Chondrocyte (in vitro differentiated cells): ENCODE data around the gene GLTPD2. TPM values are rescaled to one million over a fixed set of nuclear protein-coding genes. Genes with fewer than 3 reads are reported as not detected.

Experiments used
- DNase-seq: peaks from one replicate; pipeline ENCODE4 v3.0.0; 2021; ENCODE audit warnings: mixed read lengths, low spot score
- H3K27ac Mint-ChIP-seq: one replicate; pipeline ENCODE4 v1.8.0; 2021; ENCODE audit warnings: mild to moderate bottlenecking, moderate library complexity, mixed read lengths; ENCODE audit not compliant: unreplicated experiment
- H3K27me3 Mint-ChIP-seq: 2 replicates; pipeline ENCODE4 v1.8.0; 2021; ENCODE audit warnings: low read depth, mixed read lengths
- H3K36me3 Mint-ChIP-seq: 2 replicates; pipeline ENCODE4 v1.8.0; 2021; ENCODE audit warnings: low read depth, mixed read lengths
- H3K4me1 Mint-ChIP-seq: 2 replicates; pipeline ENCODE4 v1.8.0; 2021; ENCODE audit warnings: low read depth, mild to moderate bottlenecking, mixed read lengths
- H3K4me3 Mint-ChIP-seq: one replicate; pipeline ENCODE4 v1.8.0; 2021; ENCODE audit warnings: mild to moderate bottlenecking, moderate library complexity, mixed read lengths; ENCODE audit not compliant: unreplicated experiment
- H3K9me3 Mint-ChIP-seq: 2 replicates; pipeline ENCODE4 v1.8.0; 2021; ENCODE audit warnings: low read depth, mixed read lengths
- total RNA-seq: library from RNA; stranded (reverse); gene quantifications from 3 replicates; pipeline ENCODE4 v1.2.1, GENCODE V29; 2021
- TF ChIP-seq, protein P1 (sequence below): fragments of 200-600 bp; sonication (generic); IDR thresholded peaks from 2 replicates; pipeline ENCODE4 v1.5.0; 2021; ENCODE audit warnings: antibody characterized with exemption, mild to moderate bottlenecking, moderate library complexity

GLTPD2 gene
- total RNA-seq, 1 donor from 2014 or later: not detected

DNA sequence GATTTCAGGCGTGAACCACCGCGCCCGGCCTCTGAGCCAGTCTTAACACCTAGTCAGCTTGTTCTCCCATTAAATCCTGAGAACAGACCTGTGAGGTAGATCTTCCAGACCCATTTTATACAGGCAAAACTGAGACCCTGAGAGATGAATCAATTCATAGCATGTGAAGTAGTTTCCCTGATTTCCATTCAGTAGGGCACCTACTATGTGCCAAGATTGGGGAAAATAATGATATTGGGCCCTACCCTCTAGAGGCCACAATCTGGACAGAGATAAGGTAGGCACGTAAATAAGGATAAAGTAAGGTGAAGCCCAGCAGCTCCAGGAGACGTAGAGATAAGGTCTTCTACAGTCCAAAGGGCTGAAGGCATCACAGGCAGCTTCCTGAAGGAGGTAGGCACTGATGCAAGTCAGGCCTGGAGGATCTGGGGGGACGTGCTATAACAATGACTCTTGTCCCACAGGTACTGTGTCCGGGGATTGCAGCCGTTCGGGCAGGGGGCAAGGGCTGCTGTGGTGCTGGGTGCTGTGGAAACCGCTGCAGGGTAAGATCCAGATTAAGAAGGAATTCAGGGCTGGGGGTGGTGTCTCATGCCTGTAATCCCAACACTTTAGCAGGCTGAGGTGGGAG is 8.3 kb upstream of the GLTPD2 start:
- Mint-ChIP-seq H3K27me3 (peaks cover 17% of the 10 kb centered on the region), H3K27ac (no peak overlapping the region), H3K36me3 (no peaks in the 10 kb centered on the region), H3K4me3 (no peak overlapping the region), H3K9me3 (no peaks in the 10 kb centered on the region), H3K4me1 (no peaks in the 10 kb centered on the region)
- peak; percentile 68 for DNase-seq
- TF ChIP-seq, protein P1, sequence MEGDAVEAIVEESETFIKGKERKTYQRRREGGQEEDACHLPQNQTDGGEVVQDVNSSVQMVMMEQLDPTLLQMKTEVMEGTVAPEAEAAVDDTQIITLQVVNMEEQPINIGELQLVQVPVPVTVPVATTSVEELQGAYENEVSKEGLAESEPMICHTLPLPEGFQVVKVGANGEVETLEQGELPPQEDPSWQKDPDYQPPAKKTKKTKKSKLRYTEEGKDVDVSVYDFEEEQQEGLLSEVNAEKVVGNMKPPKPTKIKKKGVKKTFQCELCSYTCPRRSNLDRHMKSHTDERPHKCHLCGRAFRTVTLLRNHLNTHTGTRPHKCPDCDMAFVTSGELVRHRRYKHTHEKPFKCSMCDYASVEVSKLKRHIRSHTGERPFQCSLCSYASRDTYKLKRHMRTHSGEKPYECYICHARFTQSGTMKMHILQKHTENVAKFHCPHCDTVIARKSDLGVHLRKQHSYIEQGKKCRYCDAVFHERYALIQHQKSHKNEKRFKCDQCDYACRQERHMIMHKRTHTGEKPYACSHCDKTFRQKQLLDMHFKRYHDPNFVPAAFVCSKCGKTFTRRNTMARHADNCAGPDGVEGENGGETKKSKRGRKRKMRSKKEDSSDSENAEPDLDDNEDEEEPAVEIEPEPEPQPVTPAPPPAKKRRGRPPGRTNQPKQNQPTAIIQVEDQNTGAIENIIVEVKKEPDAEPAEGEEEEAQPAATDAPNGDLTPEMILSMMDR: no peak

DNA sequence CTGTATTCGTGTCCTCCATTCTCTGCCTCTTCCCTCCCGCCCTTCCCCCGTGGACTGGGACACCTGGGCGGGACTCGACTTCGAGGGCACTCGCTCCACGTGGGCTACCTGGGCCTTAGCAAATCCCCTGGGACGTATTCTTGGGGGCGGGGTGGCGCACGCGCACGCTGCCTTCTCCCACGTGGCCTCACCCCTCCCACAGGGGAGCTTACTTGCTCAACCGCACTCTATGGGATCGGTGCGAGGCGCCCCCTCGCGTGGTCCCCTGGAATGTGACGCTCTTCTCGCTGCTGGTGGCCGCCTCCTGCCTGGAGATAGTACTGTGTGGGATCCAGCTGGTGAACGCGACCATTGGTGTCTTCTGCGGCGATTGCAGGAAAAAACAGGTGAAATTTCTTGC is 6.1 kb upstream of the GLTPD2 start:
- peaks cover 17% of the 10 kb centered on the region for H3K27me3 Mint-ChIP-seq
- DNase-seq: no peak
- H3K4me3 Mint-ChIP-seq: no peak overlapping the region
- H3K36me3 Mint-ChIP-seq: no peaks in the 10 kb centered on the region
- TF ChIP-seq, protein P1: no peak
- no peaks in the 10 kb centered on the region for H3K4me1 Mint-ChIP-seq
- H3K27ac Mint-ChIP-seq: no peak overlapping the region
- no peaks in the 10 kb centered on the region for H3K9me3 Mint-ChIP-seq

DNA sequence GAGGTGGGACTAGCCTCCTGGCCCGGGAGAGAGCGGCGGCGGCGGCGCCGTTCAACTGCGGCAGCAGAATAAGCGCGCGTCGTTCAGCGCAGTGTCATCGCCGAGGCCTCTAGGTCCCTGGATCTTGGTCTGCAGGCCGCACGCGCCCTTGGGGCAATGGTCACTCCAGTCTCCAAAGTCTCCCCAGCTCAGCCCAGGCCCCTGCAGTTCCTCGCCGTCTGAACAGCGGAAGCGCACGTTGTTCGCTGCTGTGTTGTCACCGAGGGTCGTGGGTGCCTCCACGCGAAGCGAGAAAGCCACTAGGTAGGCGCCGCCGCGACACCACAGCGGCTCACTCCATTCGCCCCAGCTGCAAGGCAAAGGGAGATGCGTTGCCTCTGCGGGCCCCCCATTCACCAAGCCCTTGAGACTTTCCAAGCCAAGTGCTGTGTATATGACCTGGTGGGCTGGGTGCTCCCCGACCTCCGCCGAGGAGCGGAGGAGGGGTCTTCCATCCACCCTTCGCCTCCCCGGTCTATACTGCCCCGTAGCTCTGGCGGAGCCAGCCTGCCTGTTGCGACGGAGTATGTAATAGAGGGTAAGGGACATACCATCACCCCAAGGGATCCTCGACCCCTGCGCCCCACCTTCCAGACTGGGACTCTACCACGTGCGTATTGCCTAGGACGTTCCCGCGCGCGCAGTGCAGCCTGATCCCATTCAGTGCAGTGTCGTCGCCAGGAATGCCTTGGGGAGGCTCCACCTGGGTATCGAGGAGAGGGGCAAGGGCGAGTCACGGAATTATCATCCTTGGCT is 3.3 kb upstream of the GLTPD2 start:
- Mint-ChIP-seq H3K27me3 (peaks cover 8% of the 10 kb centered on the region), H3K27ac (no peak overlapping the region), H3K4me1 (peaks cover 15% of the 10 kb centered on the region), H3K4me3 (no peak overlapping the region), H3K9me3 (no peaks in the 10 kb centered on the region), H3K36me3 (no peaks in the 10 kb centered on the region)
- TF ChIP-seq, protein P1: no peak
- no peak for DNase-seq

DNA sequence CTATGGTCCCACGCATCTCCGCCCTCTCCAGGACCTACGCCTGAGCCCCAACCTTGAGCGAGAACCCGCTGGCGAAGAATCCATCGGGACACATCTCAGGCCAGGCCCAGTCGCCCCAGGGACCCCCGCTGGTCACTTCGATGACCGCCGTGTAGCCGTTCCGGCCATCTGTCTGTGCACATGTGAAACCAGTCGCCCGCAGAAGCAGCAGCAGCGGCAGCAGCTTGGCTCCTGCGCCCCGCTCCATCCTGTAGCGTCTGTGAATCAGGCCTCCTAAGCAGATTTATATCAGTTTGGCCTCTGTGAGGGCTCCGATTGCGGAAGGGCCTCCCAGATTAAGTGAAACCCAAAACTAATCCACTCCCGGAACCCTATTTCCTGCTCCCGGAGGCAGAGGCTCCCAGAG is 2.7 kb upstream of the GLTPD2 start, which contains the start of gene VMO1:
TSS of gene VMO1 (minus strand) at position 259 of the 406 bp plus-strand sequence. CDS start at position 247, 12 bp downstream.
- TF ChIP-seq, protein P1: no peak
- H3K27me3 Mint-ChIP-seq: peaks cover 6% of the 10 kb centered on the region
- no peaks in the 10 kb centered on the region for H3K36me3 Mint-ChIP-seq
- no peak within 1 kb of the TSS for H3K27ac Mint-ChIP-seq
- H3K4me3 Mint-ChIP-seq: no peak within 1 kb of the TSS
- H3K4me1 Mint-ChIP-seq: peaks cover 19% of the 10 kb centered on the region
- H3K9me3 Mint-ChIP-seq: no peaks in the 10 kb centered on the region
- no peak for DNase-seq

DNA sequence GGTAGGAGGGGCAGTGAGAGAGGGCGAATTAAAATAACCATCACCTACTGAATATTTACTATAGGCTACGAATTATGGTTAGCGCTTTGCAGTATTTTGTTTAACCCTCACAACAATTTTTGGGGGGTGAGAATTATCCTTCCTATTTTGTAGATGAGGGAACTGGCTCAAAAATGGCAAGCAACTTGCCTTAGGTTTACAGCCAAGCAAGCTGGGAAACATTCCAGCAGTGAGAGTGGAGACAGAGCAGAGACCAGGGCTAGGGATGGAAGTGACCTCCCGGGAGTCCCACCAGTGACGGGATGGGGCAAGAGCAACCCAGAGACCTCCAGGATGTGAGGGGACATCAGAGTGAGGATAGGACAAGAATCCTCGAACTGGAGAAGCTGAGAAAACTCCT is 2.2 kb upstream of the GLTPD2 start:
- TF ChIP-seq, protein P1: no peak
- H3K4me1 Mint-ChIP-seq: peaks cover 19% of the 10 kb centered on the region
- no peaks in the 10 kb centered on the region for H3K9me3 Mint-ChIP-seq
- no peak overlapping the region for H3K4me3 Mint-ChIP-seq
- peaks cover 6% of the 10 kb centered on the region for H3K27me3 Mint-ChIP-seq
- H3K36me3 Mint-ChIP-seq: no peaks in the 10 kb centered on the region
- no peak for DNase-seq
- H3K27ac Mint-ChIP-seq: no peak overlapping the region
